Measurements from ENCODE around the gene SZRD1. TPM values are rescaled to one million over a fixed set of nuclear protein-coding genes. Genes with fewer than 3 reads are reported as not detected.
A peak's percentile ranks its signal among the peaks of the same experiment; 100 is the strongest.

The SZRD1 gene
- total and polyA plus RNA-seq, 9 of the 15 experiments (the other 6 are each of a cell fraction or from before 2014, with no cell fraction given), result 3.9 to 149 (median 82.5) TPM

- no peak for TF ChIP-seq GMEB1 (CRISPR knock-in tag; IDR thresholded peaks at IDR 0.05)
- no peak for TF ChIP-seq NR2C1 (IDR thresholded peaks at IDR 0.05)
- TF ChIP-seq NR2C1 (tag; IDR thresholded peaks at IDR 0.05), result peak; percentile 67
- no peak for TF ChIP-seq TCF15 (CRISPR knock-in tag; IDR thresholded peaks at IDR 0.05)
- TF ChIP-seq ZNF707 (CRISPR knock-in tag; conservative IDR thresholded peaks at IDR 0.05), result 0 out of 2 replicates have a peak, but pooled peaks have one; percentile 19
- no peak for TF ChIP-seq NCOA2 (IDR thresholded peaks at IDR 0.05; ENCODE audit: partially characterized antibody in 2 of 2)
- TF ChIP-seq CBFA2T2 (conservative IDR thresholded peaks at IDR 0.05), result no peak
- TF ChIP-seq RBBP5 (IDR thresholded peaks at IDR 0.05; ENCODE audit: borderline replicate concordance, insufficient read depth, low read length, poor library complexity, severe bottlenecking), result no peak
- no peak for TF ChIP-seq ETS2 (tag; IDR thresholded peaks at IDR 0.05; ENCODE audit: borderline replicate concordance, poor library complexity, severe bottlenecking)
- TF ChIP-seq PBX2 (CRISPR knock-in tag; IDR thresholded peaks at IDR 0.05; ENCODE audit: low read depth), result no peak
- 0 out of 2 replicates have a peak, but pooled peaks have one; percentile 7 for TF ChIP-seq PBX2 (tag; conservative IDR thresholded peaks at IDR 0.05; ENCODE audit: low read depth)
- TF ChIP-seq ZFX (CRISPR knock-in tag; IDR thresholded peaks at IDR 0.05), result no peak
- TF ChIP-seq NFIC (IDR thresholded peaks at IDR 0.05), result no peak
- no peak for TF ChIP-seq MTA3 (IDR thresholded peaks at IDR 0.05; ENCODE audit: borderline replicate concordance)
- TF ChIP-seq SPI1 (IDR thresholded peaks at IDR 0.05; ENCODE audit: borderline replicate concordance, low read depth, low read length), result no peak
- TF ChIP-seq ZNF444 (CRISPR knock-in tag; IDR thresholded peaks at IDR 0.05), result no peak
- no peak for TF ChIP-seq CBX2 (IDR thresholded peaks at IDR 0.05; ENCODE audit: insufficient read depth, low read length, poor library complexity, severe bottlenecking)
- TF ChIP-seq RNF219 (CRISPR knock-in tag; IDR thresholded peaks at IDR 0.05), result no peak
- no peak for TF ChIP-seq SRSF7 (optimal IDR thresholded peaks at IDR 0.05; ENCODE audit: low read depth, low read length)
- TF ChIP-seq DDX20 (tag; IDR thresholded peaks at IDR 0.05; ENCODE audit: low read depth), result no peak
These were observed 17.1 kb upstream of the SZRD1 start (continued) for GRCh38 chr1:16349847-16350406.
